IMR-90 (cell line): Measurements from ENCODE around the gene PEX14.

Source experiments
- MAFK ChIP-seq: IDR thresholded peaks from 2 replicates; pipeline ENCODE4 v1.6.1; 2012; ENCODE audit warnings: low read depth, low read length, improper control_type of control experiment
- POLR2A ChIP-seq: IDR thresholded peaks from 2 replicates; pipeline ENCODE4 v1.6.1; 2012; ENCODE audit warnings: mild to moderate bottlenecking, low read depth, low read length
- RAD21 ChIP-seq: IDR thresholded peaks from 2 replicates; pipeline ENCODE4 v1.6.1; 2012; ENCODE audit warnings: low read length, improper control_type of control experiment
- RCOR1 ChIP-seq: IDR thresholded peaks from 2 replicates; pipeline ENCODE4 v1.6.1; 2012; ENCODE audit warnings: mild to moderate bottlenecking, low read length, improper control_type of control experiment; ENCODE audit not compliant: insufficient replicate concordance
- TF ChIP-seq, protein P1 (sequence below): conservative IDR thresholded peaks from 2 replicates; pipeline ENCODE4 v1.5.1; 2012; ENCODE audit warnings: mild to moderate bottlenecking, low read depth, low read length, improper control_type of control experiment
- TF ChIP-seq, protein P2 (sequence below): fragments of 150-350 bp; IDR thresholded peaks from 2 replicates; pipeline ENCODE4 v1.6.1; 2017; ENCODE audit warnings: mild to moderate bottlenecking, antibody characterized with exemption, low read length, low read depth

DNA sequence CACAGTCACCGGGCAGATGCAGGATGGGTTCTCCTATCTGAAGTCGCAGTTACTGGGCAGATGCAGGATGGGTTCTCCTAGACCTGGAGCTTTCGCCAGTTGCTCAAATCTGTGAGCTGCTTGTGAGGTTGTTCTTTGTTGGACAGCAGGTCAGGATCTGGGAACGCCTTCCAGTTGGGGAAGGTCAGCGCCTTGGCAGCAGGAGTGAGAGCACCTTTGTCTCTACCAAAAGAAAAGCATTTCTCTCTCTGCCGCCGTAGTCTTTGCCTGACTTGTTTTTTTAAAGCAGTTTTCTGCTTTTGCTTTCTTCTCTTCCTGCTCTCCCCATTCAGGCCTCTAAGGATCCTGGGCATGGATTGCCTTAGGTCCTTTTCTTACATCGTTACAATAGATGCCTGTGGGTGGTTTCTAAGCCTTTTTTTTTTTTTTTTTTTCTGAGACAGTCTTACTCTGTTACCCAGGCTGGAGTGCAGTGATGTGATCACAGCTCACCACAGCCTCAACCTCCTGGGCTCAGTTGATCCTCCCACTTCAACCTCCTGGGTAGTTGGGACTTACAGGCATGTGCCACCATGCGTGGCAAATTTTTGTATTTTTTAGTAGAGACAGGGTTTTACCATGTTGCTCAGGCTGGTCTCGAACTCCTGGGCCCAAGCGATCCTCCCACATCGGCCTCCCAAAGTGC lies 15.7 kb downstream of the PEX14 start:
- TF ChIP-seq, protein P1, sequence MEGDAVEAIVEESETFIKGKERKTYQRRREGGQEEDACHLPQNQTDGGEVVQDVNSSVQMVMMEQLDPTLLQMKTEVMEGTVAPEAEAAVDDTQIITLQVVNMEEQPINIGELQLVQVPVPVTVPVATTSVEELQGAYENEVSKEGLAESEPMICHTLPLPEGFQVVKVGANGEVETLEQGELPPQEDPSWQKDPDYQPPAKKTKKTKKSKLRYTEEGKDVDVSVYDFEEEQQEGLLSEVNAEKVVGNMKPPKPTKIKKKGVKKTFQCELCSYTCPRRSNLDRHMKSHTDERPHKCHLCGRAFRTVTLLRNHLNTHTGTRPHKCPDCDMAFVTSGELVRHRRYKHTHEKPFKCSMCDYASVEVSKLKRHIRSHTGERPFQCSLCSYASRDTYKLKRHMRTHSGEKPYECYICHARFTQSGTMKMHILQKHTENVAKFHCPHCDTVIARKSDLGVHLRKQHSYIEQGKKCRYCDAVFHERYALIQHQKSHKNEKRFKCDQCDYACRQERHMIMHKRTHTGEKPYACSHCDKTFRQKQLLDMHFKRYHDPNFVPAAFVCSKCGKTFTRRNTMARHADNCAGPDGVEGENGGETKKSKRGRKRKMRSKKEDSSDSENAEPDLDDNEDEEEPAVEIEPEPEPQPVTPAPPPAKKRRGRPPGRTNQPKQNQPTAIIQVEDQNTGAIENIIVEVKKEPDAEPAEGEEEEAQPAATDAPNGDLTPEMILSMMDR: no peak
- TF ChIP-seq MAFK: no peak
- TF ChIP-seq POLR2A: no peak
- TF ChIP-seq, protein P2, sequence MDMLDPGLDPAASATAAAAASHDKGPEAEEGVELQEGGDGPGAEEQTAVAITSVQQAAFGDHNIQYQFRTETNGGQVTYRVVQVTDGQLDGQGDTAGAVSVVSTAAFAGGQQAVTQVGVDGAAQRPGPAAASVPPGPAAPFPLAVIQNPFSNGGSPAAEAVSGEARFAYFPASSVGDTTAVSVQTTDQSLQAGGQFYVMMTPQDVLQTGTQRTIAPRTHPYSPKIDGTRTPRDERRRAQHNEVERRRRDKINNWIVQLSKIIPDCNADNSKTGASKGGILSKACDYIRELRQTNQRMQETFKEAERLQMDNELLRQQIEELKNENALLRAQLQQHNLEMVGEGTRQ: no peak
- no peak for TF ChIP-seq RAD21
- TF ChIP-seq RCOR1: no peak
